OCI-LY7 (cell line): ENCODE measurements around the gene MEMO1. TPM values are rescaled to one million over a fixed set of nuclear protein-coding genes. Genes with fewer than 3 reads are reported as not detected.

Experiments used
- BruUV-seq: library from RNA; stranded (reverse); fragments of 400-500 nt; replicated peaks from 2 replicates; lab custom pipeline; 2021; lab: Mats Ljungman, UMichigan
- CTCF ChIA-PET: fragments of 300-600 bp; sonication (Branson Sonifier 250); formaldehyde crosslinking; loops from one replicate; lab custom pipeline; 2022; ENCODE audit warnings: antibody characterized with exemption; ENCODE audit not compliant: unreplicated experiment; lab: Charles Lee
- POLR2A ChIA-PET: fragments of 300-600 bp; sonication (Branson Sonifier 250); formaldehyde crosslinking; loops from one replicate; lab custom pipeline; 2022; ENCODE audit warnings: antibody characterized with exemption; lab: Charles Lee
- DNase-seq: peaks from one replicate; pipeline ENCODE4 v3.0.0-alpha.2; 2015; ENCODE audit warnings: low spot score
- H2AFZ ChIP-seq: fragments of 200-600 bp; sonication (generic), shearing (Covaris generic); 2 replicates; pipeline ENCODE4 v1.6.1; 2014; ENCODE audit warnings: mild to moderate bottlenecking, antibody characterized with exemption, low read length, moderate library complexity
- H3K27ac ChIP-seq: fragments of 200-600 bp; sonication (generic); 2 replicates; pipeline ENCODE4 v1.5.1; 2014; ENCODE audit warnings: mixed run types, low read depth, mild to moderate bottlenecking, moderate library complexity, low read length, inconsistent platforms; ENCODE audit not compliant: poor library complexity, severe bottlenecking
- H3K36me3 ChIP-seq: fragments of 200-600 bp; sonication (generic); 2 replicates; pipeline ENCODE4 v1.6.1; 2014; ENCODE audit warnings: mild to moderate bottlenecking, antibody characterized with exemption, low read length, moderate library complexity, mixed read lengths; ENCODE audit not compliant: insufficient read depth
- H3K4me1 ChIP-seq: fragments of 200-600 bp; sonication (generic); 2 replicates; pipeline ENCODE4 v1.5.1; 2014; ENCODE audit warnings: mild to moderate bottlenecking, low read length; ENCODE audit not compliant: insufficient read depth, poor library complexity, severe bottlenecking
- H3K4me2 ChIP-seq: fragments of 200-600 bp; sonication (generic); 2 replicates; pipeline ENCODE4 v1.6.1; 2014; ENCODE audit warnings: mild to moderate bottlenecking, low read length
- H3K4me3 ChIP-seq: fragments of 200-600 bp; sonication (generic); 2 replicates; pipeline ENCODE4 v1.5.1; 2014; ENCODE audit warnings: mild to moderate bottlenecking, low read depth, low read length; ENCODE audit not compliant: poor library complexity, severe bottlenecking
- H3K79me2 ChIP-seq: fragments of 200-600 bp; sonication (generic); 2 replicates; pipeline ENCODE4 v1.6.1; 2016; ENCODE audit warnings: low read depth, mild to moderate bottlenecking, low read length, moderate library complexity, mixed read lengths; ENCODE audit not compliant: insufficient read depth
- H3K9me2 ChIP-seq: fragments of 200-600 bp; sonication (generic); 2 replicates; pipeline ENCODE4 v1.6.1; 2016; ENCODE audit warnings: mild to moderate bottlenecking, low read length, mixed read lengths; ENCODE audit not compliant: insufficient read depth
- H3K9me3 ChIP-seq: fragments of 200-600 bp; sonication (generic); 2 replicates; pipeline ENCODE4 v1.6.1; 2014; ENCODE audit warnings: mild to moderate bottlenecking, mixed run types, low read length, mixed read lengths
- H4K20me1 ChIP-seq: fragments of 200-600 bp; sonication (generic); 2 replicates; pipeline ENCODE4 v1.6.1; 2014; ENCODE audit warnings: mild to moderate bottlenecking, antibody characterized with exemption, low read length, moderate library complexity, mixed read lengths; ENCODE audit not compliant: insufficient read depth
- CTCF ChIP-seq: fragments of 200-600 bp; sonication (generic); conservative IDR thresholded peaks from 2 replicates; pipeline ENCODE4 v1.5.1; 2014; ENCODE audit warnings: mild to moderate bottlenecking, antibody characterized with exemption, low read length, moderate library complexity, mixed read lengths
- EZH2phosphoT487 ChIP-seq: fragments of 200-600 bp; sonication (generic); IDR thresholded peaks from 2 replicates; pipeline ENCODE4 v1.6.1; 2018; ENCODE audit warnings: low read depth, borderline replicate concordance, mild to moderate bottlenecking, mixed run types, antibody characterized with exemption, low read length, moderate library complexity, mixed read lengths
- intact Hi-C: fragments of 100-400 bp; cut with micrococcal nuclease; formaldehyde crosslinking; loops from one replicate; pipeline ENCODE4 v1.10.0; 2022; ENCODE audit not compliant: unreplicated experiment
- total RNA-seq, 2 experiments: library from RNA; depleted of rRNA in 1 of 2; stranded (reverse); fragments of >200 nt in 1 of 2; shearing (Covaris generic) in 1 of 2; gene quantifications; 2 replicates each; pipeline ENCODE4 v1.2.3, GENCODE V29; 2014 to 2022

The MEMO1 gene
- total RNA-seq, 2 experiments from 2014 or later, result 24.0 to 54.0 TPM

- BruUV-seq, result no TSS peak
Measured at GRCh38 chr2:31896293-31896692, 114.5 kb downstream of the MEMO1 start.

GRCh38 chr2:31894656-31895055 lies 116.2 kb downstream of the MEMO1 start:
- ChIA-PET CTCF (no interaction called here), POLR2A (interaction anchor here (0.6 to 0.7 kb wide), 2 partner anchors 13 to 27 kb away, joined by 4 to 8 read pairs; no protein-coding TSS in a partner anchor)
- no TSS peak for BruUV-seq
- Histone ChIP-seq H4K20me1 (no peaks in the 10 kb centered on the region), H3K9me3 (peaks cover 19% of the 10 kb centered on the region; the same call in 1 of the 2 replicates), H2AFZ (no peak overlapping the region), H3K36me3 (peaks cover 51% of the 10 kb centered on the region), H3K27ac (no peak overlapping the region), H3K4me1 (peaks cover 5% of the 10 kb centered on the region), H3K4me2 (no peak overlapping the region), H3K79me2 (no peaks in the 10 kb centered on the region), H3K9me2 (no peaks in the 10 kb centered on the region), H3K4me3 (no peak overlapping the region)
- no peak for DNase-seq
- intact Hi-C loops, result no loop called here
- TF ChIP-seq EZH2phosphoT487 (no peak), CTCF (no peak)

More at GRCh38 chr2:31896293-31896692, 114.5 kb downstream of the MEMO1 start:
- Histone ChIP-seq H3K36me3 (peaks cover 48% of the 10 kb centered on the region), H3K4me2 (no peak overlapping the region), H2AFZ (no peak overlapping the region), H3K9me2 (no peaks in the 10 kb centered on the region), H3K9me3 (peaks cover 25% of the 10 kb centered on the region; the same call in 1 of the 2 replicates), H4K20me1 (no peaks in the 10 kb centered on the region), H3K4me1 (peaks cover 4% of the 10 kb centered on the region), H3K27ac (no peak overlapping the region), H3K4me3 (no peak overlapping the region), H3K79me2 (no peaks in the 10 kb centered on the region)
- TF ChIP-seq EZH2phosphoT487 (no peak), CTCF (no peak)
- intact Hi-C loops, result no loop called here
- no peak for DNase-seq
- ChIA-PET POLR2A (interaction anchor here (0.6 kb wide), 1 partner anchor 14 kb away, joined by 4 read pairs; no protein-coding TSS in a partner anchor), CTCF (no interaction called here)

- intact Hi-C loops, result no loop called here
- H2AFZ ChIP-seq, result no peak overlapping the region
- H3K79me2 ChIP-seq, result no peaks in the 10 kb centered on the region
- DNase-seq, result no peak
- H3K27ac ChIP-seq, result no peak overlapping the region
- H4K20me1 ChIP-seq, result no peaks in the 10 kb centered on the region
- no TSS peak for BruUV-seq
- peaks cover 19% of the 10 kb centered on the region for H3K4me1 ChIP-seq
- ChIA-PET POLR2A (interaction anchor here (0.6 to 1.6 kb wide), 5 partner anchors 10 to 331 kb away, joined by 3 to 5 read pairs (median 3); no protein-coding TSS in a partner anchor), CTCF (no interaction called here)
- no peaks in the 10 kb centered on the region for H3K9me2 ChIP-seq
- H3K9me3 ChIP-seq, result peaks cover 12% of the 10 kb centered on the region; the same call in 1 of the 2 replicates
- peaks cover 45% of the 10 kb centered on the region for H3K36me3 ChIP-seq
- TF ChIP-seq EZH2phosphoT487, result no peak
- no peak for TF ChIP-seq CTCF
- no peak overlapping the region for H3K4me2 ChIP-seq
- no peak overlapping the region for H3K4me3 ChIP-seq
Measured at GRCh38 chr2:31893094-31893493, 117.7 kb downstream of the MEMO1 start.
